Measurements from ENCODE around the gene DNAI2. TPM values are rescaled to one million over a fixed set of nuclear protein-coding genes. Genes with fewer than 3 reads are reported as not detected.

The DNAI2 gene
- total and polyA plus RNA-seq, 7 experiments from 2014 or later: 0.15 to 1.8 (median 0.88) TPM; not detected in 1

DNA sequence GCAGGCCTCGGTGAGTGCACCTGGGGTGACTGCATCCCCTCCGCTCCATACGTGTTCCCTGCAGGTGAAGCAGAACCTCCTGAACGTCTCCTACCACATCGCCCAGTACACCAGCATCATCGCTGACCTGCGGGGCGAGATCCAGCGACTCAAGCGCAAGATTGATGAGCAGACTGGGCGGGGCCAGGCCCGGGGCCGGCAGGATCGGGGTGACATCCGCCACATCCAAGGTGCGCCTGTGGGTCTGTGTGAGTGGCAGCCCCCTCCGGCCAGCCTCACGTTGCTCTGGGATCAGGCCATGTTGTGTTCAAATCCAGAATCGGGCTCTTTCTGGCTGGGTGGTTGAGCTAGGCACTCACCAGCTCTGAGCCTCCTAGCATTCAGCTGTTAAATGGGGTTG is 75.1 kb downstream of the DNAI2 start:
- peaks cover 0 to 7% of the 10 kb centered on the region in 2 donors for H3K27me3 ChIP-seq (ENCODE audit: control insufficient read depth in 2 of 2, insufficient read depth in 2 of 2, low read length in 2 of 2)
- DNase-seq (no peak), ATAC-seq (no peak)
- no peak overlapping the region for H3K27ac Mint-ChIP-seq
- H3K9me3 Mint-ChIP-seq: peaks cover 0 to 2% (median 0%) of the 10 kb centered on the region in 11 donors
- H3K36me3 Mint-ChIP-seq: no peaks in the 10 kb centered on the region
- H3K27me3 Mint-ChIP-seq: peaks cover 18 to 49% (median 28%) of the 10 kb centered on the region in 5 donors
- no peak overlapping the region for H3K4me3 ChIP-seq (ENCODE audit: low read length)
- POLR2A ChIA-PET: no interaction called here
- intact Hi-C loops (cut with micrococcal nuclease): no loop called here
- peaks cover 0 to 8% (median 4%) of the 10 kb centered on the region in 7 donors for H3K4me1 Mint-ChIP-seq
- CTCF ChIA-PET: no interaction called here
- H3K36me3 ChIP-seq (ENCODE audit: control insufficient read depth in 2 of 3, insufficient read depth in 3 of 3, low read length in 3 of 3): no peaks in the 10 kb centered on the region
- H3K27ac ChIP-seq (ENCODE audit: low read depth, low read length): no peak overlapping the region
- no peaks in the 10 kb centered on the region for H3K9me3 ChIP-seq (ENCODE audit: control insufficient read depth in 2 of 3, low read length in 3 of 3)
- H3K4me1 ChIP-seq (ENCODE audit: control insufficient read depth in 2 of 2, insufficient read depth in 2 of 2, low read length in 2 of 2): no peaks in the 10 kb centered on the region
- no peak overlapping the region for H3K4me3 Mint-ChIP-seq

DNA sequence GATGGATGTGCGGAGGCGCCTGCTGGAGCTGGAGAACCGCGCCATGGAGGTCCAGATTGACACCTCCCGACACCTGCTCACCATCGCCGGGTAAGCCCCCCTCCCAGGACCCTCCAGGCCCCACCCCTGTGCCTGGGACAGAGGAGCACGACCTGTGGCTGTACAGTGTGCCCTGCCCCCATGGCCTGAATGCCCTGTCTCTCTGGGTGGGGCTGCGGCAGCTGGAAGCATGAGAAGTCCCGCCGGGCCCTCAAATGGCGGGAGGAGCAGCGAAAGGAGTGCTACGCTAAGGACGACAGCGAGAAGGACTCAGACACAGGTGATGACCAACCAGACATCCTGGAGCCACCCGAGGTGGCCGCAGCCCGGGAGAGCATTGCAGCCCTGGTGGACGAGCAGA is 76.5 kb downstream of the DNAI2 start:
- Histone ChIP-seq H3K27ac (ENCODE audit: low read depth, low read length) (no peak overlapping the region), H3K36me3 (ENCODE audit: control insufficient read depth in 2 of 3, insufficient read depth in 3 of 3, low read length in 3 of 3) (no peaks in the 10 kb centered on the region), H3K4me3 (ENCODE audit: low read length) (no peak overlapping the region), H3K9me3 (ENCODE audit: control insufficient read depth in 2 of 3, low read length in 3 of 3) (no peaks in the 10 kb centered on the region), H3K4me1 (ENCODE audit: control insufficient read depth in 2 of 2, insufficient read depth in 2 of 2, low read length in 2 of 2) (no peaks in the 10 kb centered on the region), H3K27me3 (ENCODE audit: control insufficient read depth in 2 of 2, insufficient read depth in 2 of 2, low read length in 2 of 2) (peaks cover 0 to 7% of the 10 kb centered on the region in 2 donors)
- intact Hi-C loops (cut with micrococcal nuclease): no loop called here
- ATAC-seq (no peak), DNase-seq (no peak)
- H3K27ac Mint-ChIP-seq: peak overlapping the region in 1 of 9 donors; percentile 55
- H3K27me3 Mint-ChIP-seq: peaks cover 25 to 60% (median 39%) of the 10 kb centered on the region in 5 donors
- ChIA-PET CTCF (no interaction called here), POLR2A (no interaction called here)
- no peaks in the 10 kb centered on the region for H3K36me3 Mint-ChIP-seq
- H3K9me3 Mint-ChIP-seq: no peaks in the 10 kb centered on the region
- H3K4me1 Mint-ChIP-seq: peaks cover 0 to 11% (median 4%) of the 10 kb centered on the region in 7 donors
- peak overlapping the region in 1 of 10 donors; percentile 29 for H3K4me3 Mint-ChIP-seq

DNA sequence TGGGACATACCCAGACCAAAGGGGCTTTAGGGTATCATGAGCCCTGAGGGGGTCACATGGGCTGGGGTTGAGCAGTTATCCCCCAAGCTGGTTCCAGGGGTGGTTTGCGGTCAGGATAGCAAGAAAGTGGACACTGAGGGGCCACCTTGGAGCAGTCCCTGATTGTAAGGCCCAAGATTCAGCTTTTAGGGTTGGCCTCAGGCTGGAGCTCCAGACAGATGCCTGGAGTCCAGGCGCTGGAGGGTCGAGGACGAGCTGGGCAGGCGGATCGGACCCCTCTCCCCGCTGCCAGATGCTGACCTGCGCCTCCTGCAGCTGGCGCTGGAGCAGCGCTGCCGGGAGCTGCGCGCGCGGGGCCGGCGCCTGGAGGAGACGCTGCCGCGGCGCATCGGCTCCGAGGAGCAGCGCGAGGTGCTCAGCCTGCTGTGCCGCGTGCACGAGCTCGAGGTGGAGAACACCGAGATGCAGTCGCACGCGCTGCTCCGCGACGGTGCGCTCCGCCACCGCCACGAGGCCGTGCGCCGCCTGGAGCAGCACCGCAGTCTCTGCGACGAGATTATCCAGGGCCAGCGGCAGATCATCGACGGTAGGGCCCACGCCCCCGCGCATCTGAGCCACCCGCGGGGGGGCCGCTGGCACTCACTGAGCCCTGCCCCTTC is 77.6 kb downstream of the DNAI2 start:
- Histone ChIP-seq H3K27me3 (ENCODE audit: control insufficient read depth in 2 of 2, insufficient read depth in 2 of 2, low read length in 2 of 2) (peaks cover 0 to 16% of the 10 kb centered on the region in 2 donors), H3K27ac (ENCODE audit: low read depth, low read length) (no peak overlapping the region), H3K4me1 (ENCODE audit: control insufficient read depth in 2 of 2, insufficient read depth in 2 of 2, low read length in 2 of 2) (no peaks in the 10 kb centered on the region), H3K9me3 (ENCODE audit: control insufficient read depth in 2 of 3, low read length in 3 of 3) (no peaks in the 10 kb centered on the region), H3K36me3 (ENCODE audit: control insufficient read depth in 2 of 3, insufficient read depth in 3 of 3, low read length in 3 of 3) (no peaks in the 10 kb centered on the region), H3K4me3 (ENCODE audit: low read length) (no peak overlapping the region)
- peaks cover 0 to 11% (median 4%) of the 10 kb centered on the region in 7 donors for H3K4me1 Mint-ChIP-seq
- ChIA-PET CTCF (interaction anchor here (1.1 kb wide), 1 partner anchor 17 kb away, joined by 3 read pairs; no protein-coding TSS in a partner anchor), POLR2A (no interaction called here)
- peaks cover 33 to 71% (median 44%) of the 10 kb centered on the region in 5 donors for H3K27me3 Mint-ChIP-seq
- H3K36me3 Mint-ChIP-seq: no peaks in the 10 kb centered on the region
- no peak overlapping the region for H3K4me3 Mint-ChIP-seq
- DNase-seq (no peak), ATAC-seq (no peak)
- no peaks in the 10 kb centered on the region for H3K9me3 Mint-ChIP-seq
- H3K27ac Mint-ChIP-seq: no peak overlapping the region
- intact Hi-C loops (cut with micrococcal nuclease): no loop called here

DNA sequence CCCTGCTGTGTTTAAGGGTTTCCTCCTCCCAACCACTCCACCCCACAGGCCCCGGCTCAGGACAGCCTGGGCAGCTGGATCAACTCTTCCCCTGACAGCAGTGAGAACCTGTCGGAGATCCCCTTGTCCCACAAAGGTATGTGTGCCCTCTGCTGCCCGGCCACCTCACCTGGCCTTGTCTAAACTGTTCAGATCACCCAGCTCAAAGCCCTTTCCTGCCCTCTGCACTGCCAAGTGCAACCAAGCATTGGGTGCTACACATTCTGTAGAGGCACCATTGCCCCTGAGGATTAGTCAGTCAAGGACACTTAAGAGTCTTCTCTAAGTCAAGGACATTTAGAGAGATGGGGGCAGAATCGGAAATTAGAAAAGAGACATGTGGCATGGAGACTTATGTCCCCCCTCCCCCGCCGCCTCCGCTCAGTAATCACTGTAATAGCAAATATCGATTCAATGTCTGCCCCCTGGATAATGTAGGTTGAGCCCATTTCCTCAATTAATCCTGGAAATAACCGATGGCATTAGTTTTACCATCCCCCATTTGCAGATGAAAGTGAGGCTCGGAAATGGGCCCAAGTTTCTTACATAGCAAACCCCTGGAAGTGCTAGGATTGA is 79.5 kb downstream of the DNAI2 start:
- Histone ChIP-seq H3K9me3 (ENCODE audit: control insufficient read depth in 2 of 3, low read length in 3 of 3) (no peaks in the 10 kb centered on the region), H3K36me3 (ENCODE audit: control insufficient read depth in 2 of 3, insufficient read depth in 3 of 3, low read length in 3 of 3) (no peaks in the 10 kb centered on the region), H3K27ac (ENCODE audit: low read depth, low read length) (no peak overlapping the region), H3K27me3 (ENCODE audit: control insufficient read depth in 2 of 2, insufficient read depth in 2 of 2, low read length in 2 of 2) (peaks cover 0 to 16% of the 10 kb centered on the region in 2 donors), H3K4me1 (ENCODE audit: control insufficient read depth in 2 of 2, insufficient read depth in 2 of 2, low read length in 2 of 2) (no peaks in the 10 kb centered on the region), H3K4me3 (ENCODE audit: low read length) (no peak overlapping the region)
- H3K36me3 Mint-ChIP-seq: no peaks in the 10 kb centered on the region
- no peaks in the 10 kb centered on the region for H3K9me3 Mint-ChIP-seq
- peaks cover 37 to 74% (median 46%) of the 10 kb centered on the region in 5 donors for H3K27me3 Mint-ChIP-seq
- peaks cover 0 to 12% (median 7%) of the 10 kb centered on the region in 7 donors for H3K4me1 Mint-ChIP-seq
- ChIA-PET POLR2A (no interaction called here), CTCF (interaction anchor here (0.9 kb wide), 1 partner anchor 32 kb away, joined by 3 read pairs; no protein-coding TSS in a partner anchor)
- H3K27ac Mint-ChIP-seq: no peak overlapping the region
- DNase-seq (no peak), ATAC-seq (no peak)
- H3K4me3 Mint-ChIP-seq: peak overlapping the region in 1 of 10 donors; percentile 30
- intact Hi-C loops (cut with micrococcal nuclease): loop anchor here in 1 of 2 donors (2.0 kb wide), 1 partner anchor 143 kb away; no protein-coding TSS in a partner anchor

DNA sequence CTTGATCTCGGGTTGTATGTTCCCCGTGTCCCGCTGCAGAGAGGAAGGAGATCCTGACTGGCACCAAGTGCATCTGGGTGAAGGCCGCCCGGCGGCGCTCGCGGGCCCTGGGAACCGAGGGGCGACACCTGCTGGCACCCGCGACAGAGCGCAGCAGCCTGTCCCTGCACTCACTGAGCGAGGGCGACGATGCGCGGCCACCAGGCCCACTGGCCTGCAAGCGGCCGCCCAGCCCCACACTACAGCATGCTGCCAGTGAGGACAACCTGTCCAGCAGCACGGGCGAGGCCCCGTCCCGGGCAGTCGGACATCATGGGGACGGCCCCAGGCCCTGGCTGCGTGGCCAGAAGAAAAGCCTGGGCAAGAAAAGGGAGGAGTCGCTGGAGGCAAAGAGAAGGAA is 80.1 kb downstream of the DNAI2 start:
- H3K36me3 Mint-ChIP-seq: no peaks in the 10 kb centered on the region
- H3K4me1 Mint-ChIP-seq: peaks cover 0 to 12% (median 8%) of the 10 kb centered on the region in 7 donors
- no peak overlapping the region for H3K4me3 ChIP-seq (ENCODE audit: low read length)
- no peaks in the 10 kb centered on the region for H3K36me3 ChIP-seq (ENCODE audit: control insufficient read depth in 2 of 3, insufficient read depth in 3 of 3, low read length in 3 of 3)
- no peaks in the 10 kb centered on the region for H3K9me3 ChIP-seq (ENCODE audit: control insufficient read depth in 2 of 3, low read length in 3 of 3)
- POLR2A ChIA-PET: no interaction called here
- CTCF ChIA-PET: no interaction called here
- H3K4me3 Mint-ChIP-seq: no peak overlapping the region
- H3K9me3 Mint-ChIP-seq: no peaks in the 10 kb centered on the region
- H3K27ac ChIP-seq (ENCODE audit: low read depth, low read length): no peak overlapping the region
- peaks cover 41 to 73% (median 45%) of the 10 kb centered on the region in 5 donors for H3K27me3 Mint-ChIP-seq
- peaks cover 0 to 16% of the 10 kb centered on the region in 2 donors for H3K27me3 ChIP-seq (ENCODE audit: control insufficient read depth in 2 of 2, insufficient read depth in 2 of 2, low read length in 2 of 2)
- intact Hi-C loops (cut with micrococcal nuclease): loop anchor here in 1 of 2 donors (2.0 kb wide), 1 partner anchor 143 kb away; no protein-coding TSS in a partner anchor
- H3K27ac Mint-ChIP-seq: no peak overlapping the region
- DNase-seq (peak in 7 of 9 donors; percentile 15 to 71 (median 21)), ATAC-seq (peak; percentile 75)
- no peaks in the 10 kb centered on the region for H3K4me1 ChIP-seq (ENCODE audit: control insufficient read depth in 2 of 2, insufficient read depth in 2 of 2, low read length in 2 of 2)

DNA sequence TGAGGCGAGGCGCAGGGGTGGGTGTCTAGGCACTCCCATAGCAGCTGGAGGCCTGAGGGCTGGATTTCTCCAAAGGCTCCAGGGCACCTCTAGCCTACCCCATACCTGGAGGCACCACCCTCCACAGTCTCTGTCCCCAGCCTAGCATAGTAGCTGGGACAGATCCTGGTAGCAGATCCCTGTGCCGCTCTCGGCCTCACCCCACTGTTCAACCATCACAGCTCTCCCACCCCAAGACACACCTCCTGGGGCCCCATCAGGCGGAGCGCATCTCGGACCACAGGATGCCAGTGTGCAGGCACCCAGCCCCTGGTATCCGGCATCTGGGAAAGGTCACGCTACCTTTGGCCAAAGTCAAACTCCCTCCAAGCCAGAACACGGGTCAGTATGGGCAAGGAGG is 80.5 kb downstream of the DNAI2 start:
- H3K9me3 ChIP-seq (ENCODE audit: control insufficient read depth in 2 of 3, low read length in 3 of 3): no peaks in the 10 kb centered on the region
- Mint-ChIP-seq H3K27me3 (peaks cover 41 to 73% (median 45%) of the 10 kb centered on the region in 5 donors), H3K36me3 (no peaks in the 10 kb centered on the region), H3K27ac (no peak overlapping the region), H3K4me1 (peaks cover 0 to 12% (median 8%) of the 10 kb centered on the region in 7 donors), H3K4me3 (no peak overlapping the region), H3K9me3 (no peaks in the 10 kb centered on the region)
- ChIA-PET CTCF (no interaction called here), POLR2A (no interaction called here)
- H3K27ac ChIP-seq (ENCODE audit: low read depth, low read length): no peak overlapping the region
- H3K4me3 ChIP-seq (ENCODE audit: low read length): no peak overlapping the region
- H3K36me3 ChIP-seq (ENCODE audit: control insufficient read depth in 2 of 3, insufficient read depth in 3 of 3, low read length in 3 of 3): no peaks in the 10 kb centered on the region
- H3K4me1 ChIP-seq (ENCODE audit: control insufficient read depth in 2 of 2, insufficient read depth in 2 of 2, low read length in 2 of 2): no peaks in the 10 kb centered on the region
- DNase-seq (no peak), ATAC-seq (no peak)
- intact Hi-C loops (cut with micrococcal nuclease): loop anchor here in 1 of 2 donors (2.0 kb wide), 1 partner anchor 144 kb away; no protein-coding TSS in a partner anchor
- peaks cover 0 to 16% of the 10 kb centered on the region in 2 donors for H3K27me3 ChIP-seq (ENCODE audit: control insufficient read depth in 2 of 2, insufficient read depth in 2 of 2, low read length in 2 of 2)
